Mononuclear cell (primary cell): ENCODE measurements around the gene COPA. TPM values are rescaled to one million over a fixed set of nuclear protein-coding genes. Genes with fewer than 3 reads are reported as not detected.

Source experiments
- H3K27me3 ChIP-seq: 2 replicates; pipeline ENCODE4 v1.6.0; 2011; ENCODE audit warnings: low read length, control low read depth; ENCODE audit not compliant: insufficient read depth
- H3K4me1 ChIP-seq: 2 replicates; pipeline ENCODE4 v1.5.1; 2011; ENCODE audit warnings: mild to moderate bottlenecking, low read length, control low read depth; ENCODE audit not compliant: insufficient read depth
- H3K4me3 ChIP-seq: 2 replicates; pipeline ENCODE4 v1.5.1; 2011; ENCODE audit warnings: mild to moderate bottlenecking, low read length, moderate library complexity
- H3K9me3 ChIP-seq: 2 replicates; pipeline ENCODE4 v1.5.1; 2011; ENCODE audit warnings: low read depth, mild to moderate bottlenecking, control low read depth, low read length
- total RNA-seq: library from RNA; depleted of rRNA; stranded (reverse); fragments of >200 nt; gene quantifications from one replicate; pipeline ENCODE4 v1.2.3, GENCODE V29; 2012

Gene COPA
- total RNA-seq, 1 donor = 89.4 TPM

GRCh38 chr1:160277987-160278386 is 65.1 kb downstream of the COPA start:
- Histone ChIP-seq H3K27me3 (no peaks in the 10 kb centered on the region), H3K9me3 (no peaks in the 10 kb centered on the region), H3K4me1 (no peaks in the 10 kb centered on the region), H3K4me3 (no peak overlapping the region)

GRCh38 chr1:160277330-160277729 is 65.7 kb downstream of the COPA start:
- Histone ChIP-seq H3K27me3 (no peaks in the 10 kb centered on the region), H3K4me3 (no peak overlapping the region), H3K9me3 (no peaks in the 10 kb centered on the region), H3K4me1 (no peaks in the 10 kb centered on the region)

DNA sequence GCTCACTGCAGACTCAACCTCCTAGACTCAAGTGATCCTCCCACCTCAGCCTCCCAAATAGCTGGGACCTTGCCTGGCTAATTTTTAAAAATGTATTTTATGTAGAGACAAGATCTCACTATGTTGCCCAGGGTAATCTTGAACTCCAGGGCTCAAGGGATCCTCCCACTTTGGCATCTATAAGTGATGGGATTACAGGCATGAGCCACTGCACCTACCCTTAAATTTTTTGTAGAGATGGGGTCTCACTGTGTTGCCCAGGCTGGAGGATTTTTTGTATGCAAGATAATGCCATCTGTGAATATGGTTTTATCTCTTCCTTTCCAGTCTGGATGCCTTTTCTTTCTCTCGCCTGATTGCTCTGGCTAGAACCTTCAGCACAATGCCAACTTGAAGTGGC is 72.0 kb downstream of the COPA start:
- Histone ChIP-seq H3K9me3 (no peaks in the 10 kb centered on the region), H3K4me1 (no peaks in the 10 kb centered on the region), H3K27me3 (no peaks in the 10 kb centered on the region), H3K4me3 (no peak overlapping the region)

- Histone ChIP-seq H3K27me3 (no peaks in the 10 kb centered on the region), H3K9me3 (no peaks in the 10 kb centered on the region), H3K4me3 (no peak overlapping the region), H3K4me1 (peaks cover 10% of the 10 kb centered on the region)
Measured at GRCh38 chr1:160267284-160267991, 75.6 kb downstream of the COPA start.

GRCh38 chr1:160264795-160265307 is 78.2 kb downstream of the COPA start:
- H3K4me1 ChIP-seq = peaks cover 25% of the 10 kb centered on the region
- no peaks in the 10 kb centered on the region for H3K27me3 ChIP-seq
- H3K9me3 ChIP-seq = no peaks in the 10 kb centered on the region
- no peak overlapping the region for H3K4me3 ChIP-seq

GRCh38 chr1:160261893-160262794 is 80.9 kb downstream of the COPA start, which contains the start of gene DCAF8:
TSS of gene DCAF8 (minus strand) at chr1:160262549. CDS start at chr1:160244008, 18,541 bp downstream.
- Histone ChIP-seq H3K9me3 (no peaks in the 10 kb centered on the region), H3K4me3 (peak within 1 kb of the TSS; percentile 99), H3K27me3 (no peaks in the 10 kb centered on the region), H3K4me1 (peaks cover 33% of the 10 kb centered on the region)

DNA sequence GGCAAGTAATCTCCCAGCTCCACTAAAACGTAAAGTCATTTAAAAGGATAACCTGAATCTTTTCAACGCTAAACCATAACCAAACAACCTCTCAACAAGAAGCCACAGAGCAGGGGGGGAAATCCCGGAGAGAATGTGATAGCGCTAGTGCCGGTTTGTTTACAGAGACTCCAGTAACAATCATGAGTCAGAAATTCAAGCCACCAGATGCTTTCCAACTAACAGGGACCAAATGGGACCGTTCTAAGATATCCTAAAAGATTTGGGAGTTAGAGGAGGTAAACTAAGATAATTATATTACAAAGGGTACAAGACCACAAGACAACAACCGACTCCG is 81.5 kb downstream of the COPA start:
- Histone ChIP-seq H3K9me3 (no peaks in the 10 kb centered on the region), H3K4me3 (peak overlapping the region; percentile 99), H3K27me3 (no peaks in the 10 kb centered on the region), H3K4me1 (peaks cover 33% of the 10 kb centered on the region)

DNA sequence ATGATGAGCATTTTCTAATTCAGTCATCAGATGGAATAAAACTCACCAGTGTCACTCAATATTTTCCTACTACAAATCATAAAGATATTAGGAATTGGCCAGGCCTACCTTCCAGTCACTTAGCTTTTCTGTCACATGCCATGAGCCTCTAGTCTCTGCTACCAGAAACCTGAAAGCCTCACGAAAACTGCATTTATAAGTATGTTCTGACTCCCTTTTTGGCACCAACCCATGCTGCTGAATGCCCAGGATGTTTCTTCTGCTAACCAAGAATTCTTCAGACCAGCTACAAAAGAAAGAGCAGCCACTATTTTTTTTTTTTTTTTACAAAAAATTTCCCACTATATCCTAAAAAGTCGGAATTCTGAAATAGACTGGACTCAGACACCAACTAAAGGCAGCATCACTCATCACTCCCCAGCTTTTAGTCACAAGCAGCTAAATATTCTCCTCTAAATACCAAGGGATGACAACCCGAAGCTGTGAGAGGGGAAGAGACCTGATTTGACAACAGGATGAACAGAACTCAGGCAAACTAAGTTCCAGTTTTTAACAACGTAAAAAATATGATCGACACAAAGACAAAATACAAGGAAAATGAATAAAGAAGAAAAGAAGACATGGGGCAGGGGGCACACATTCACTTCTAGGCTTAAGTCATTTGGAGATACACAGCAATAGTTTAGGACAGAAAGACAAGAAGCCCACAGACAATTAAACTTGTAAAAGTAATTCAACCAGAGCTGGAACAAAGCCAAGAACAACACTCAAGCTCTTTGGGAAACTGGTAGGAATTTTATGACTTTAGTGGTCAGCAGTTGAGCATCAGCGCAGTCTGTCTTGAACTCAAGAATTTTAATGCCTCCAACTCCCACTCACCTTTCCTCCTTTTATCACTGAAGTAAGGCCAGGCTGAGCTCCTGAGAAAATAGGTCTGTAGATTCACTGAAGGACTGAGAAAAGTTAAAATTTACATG is 82.4 kb downstream of the COPA start:
- Histone ChIP-seq H3K27me3 (no peaks in the 10 kb centered on the region), H3K4me3 (no peak overlapping the region), H3K9me3 (no peaks in the 10 kb centered on the region), H3K4me1 (peaks cover 33% of the 10 kb centered on the region)

DNA sequence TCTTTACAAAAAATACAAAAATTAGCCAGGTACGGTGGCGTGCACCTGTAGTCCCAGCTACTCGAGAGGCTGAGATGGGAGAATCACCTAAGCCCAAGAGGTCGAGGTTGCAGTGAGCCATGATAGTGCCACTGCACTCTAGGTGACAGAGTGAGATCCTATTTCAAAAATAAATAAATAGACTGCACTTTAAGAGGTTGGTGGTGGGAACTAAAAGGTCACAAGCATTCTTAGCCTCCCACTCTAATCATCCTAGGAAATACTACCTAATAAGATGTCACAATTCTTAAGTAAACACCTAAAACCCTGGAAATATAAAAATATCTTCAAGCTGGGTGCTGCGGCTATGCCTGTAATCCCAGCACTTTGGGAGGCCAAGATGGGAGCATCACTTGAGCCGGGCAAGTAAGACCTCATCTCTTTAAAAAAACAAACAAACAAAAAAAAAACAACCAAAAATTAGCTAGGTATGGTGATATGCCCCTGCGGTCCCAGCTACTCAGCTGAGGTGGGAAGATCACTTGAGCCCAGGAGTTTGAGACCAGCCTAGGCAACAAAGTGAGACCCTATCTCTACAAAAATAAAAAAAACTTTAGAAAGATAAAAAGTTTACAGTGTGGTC is 84.8 kb downstream of the COPA start:
- H3K27me3 ChIP-seq = no peaks in the 10 kb centered on the region
- H3K4me3 ChIP-seq = no peak overlapping the region
- H3K4me1 ChIP-seq = peaks cover 28% of the 10 kb centered on the region
- no peaks in the 10 kb centered on the region for H3K9me3 ChIP-seq

DNA sequence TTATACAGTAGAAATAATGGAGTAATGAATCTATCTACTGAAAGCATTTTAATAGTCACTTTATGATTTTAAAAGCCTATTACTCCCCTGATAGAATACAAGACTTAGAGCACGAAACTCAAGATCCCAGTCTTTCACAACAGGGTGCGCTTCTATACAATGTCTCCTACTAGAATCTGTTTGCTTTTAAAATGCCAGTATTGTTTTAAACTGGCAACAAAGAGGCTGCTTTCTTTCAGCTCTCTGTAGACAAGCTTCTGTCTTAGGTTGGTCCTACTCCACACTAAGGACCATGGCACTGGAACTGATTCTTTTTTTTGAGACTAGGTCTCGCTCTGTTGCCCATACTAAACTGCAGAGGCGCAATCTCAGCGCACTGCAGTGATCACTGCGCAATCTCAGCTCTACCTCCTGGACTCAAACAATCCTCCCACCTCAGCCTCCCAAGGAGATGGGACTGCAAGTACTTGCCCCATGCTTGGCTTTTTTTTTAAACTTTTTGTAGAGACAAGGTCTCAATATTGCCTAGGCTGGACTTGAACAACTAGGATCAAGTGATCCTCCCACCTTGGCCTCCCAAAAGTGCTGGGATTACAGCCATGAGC is 85.5 kb downstream of the COPA start:
- Histone ChIP-seq H3K4me3 (no peak overlapping the region), H3K4me1 (peaks cover 23% of the 10 kb centered on the region), H3K27me3 (no peaks in the 10 kb centered on the region), H3K9me3 (no peaks in the 10 kb centered on the region)

GRCh38 chr1:160256396-160257046 is 86.5 kb downstream of the COPA start:
- Histone ChIP-seq H3K9me3 (no peaks in the 10 kb centered on the region), H3K4me1 (peaks cover 21% of the 10 kb centered on the region), H3K27me3 (no peaks in the 10 kb centered on the region), H3K4me3 (no peak overlapping the region)

- no peaks in the 10 kb centered on the region for H3K9me3 ChIP-seq
- H3K4me3 ChIP-seq = no peak overlapping the region
- no peaks in the 10 kb centered on the region for H3K27me3 ChIP-seq
Measured at GRCh38 chr1:160255781-160256300, 87.2 kb downstream of the COPA start.

DNA sequence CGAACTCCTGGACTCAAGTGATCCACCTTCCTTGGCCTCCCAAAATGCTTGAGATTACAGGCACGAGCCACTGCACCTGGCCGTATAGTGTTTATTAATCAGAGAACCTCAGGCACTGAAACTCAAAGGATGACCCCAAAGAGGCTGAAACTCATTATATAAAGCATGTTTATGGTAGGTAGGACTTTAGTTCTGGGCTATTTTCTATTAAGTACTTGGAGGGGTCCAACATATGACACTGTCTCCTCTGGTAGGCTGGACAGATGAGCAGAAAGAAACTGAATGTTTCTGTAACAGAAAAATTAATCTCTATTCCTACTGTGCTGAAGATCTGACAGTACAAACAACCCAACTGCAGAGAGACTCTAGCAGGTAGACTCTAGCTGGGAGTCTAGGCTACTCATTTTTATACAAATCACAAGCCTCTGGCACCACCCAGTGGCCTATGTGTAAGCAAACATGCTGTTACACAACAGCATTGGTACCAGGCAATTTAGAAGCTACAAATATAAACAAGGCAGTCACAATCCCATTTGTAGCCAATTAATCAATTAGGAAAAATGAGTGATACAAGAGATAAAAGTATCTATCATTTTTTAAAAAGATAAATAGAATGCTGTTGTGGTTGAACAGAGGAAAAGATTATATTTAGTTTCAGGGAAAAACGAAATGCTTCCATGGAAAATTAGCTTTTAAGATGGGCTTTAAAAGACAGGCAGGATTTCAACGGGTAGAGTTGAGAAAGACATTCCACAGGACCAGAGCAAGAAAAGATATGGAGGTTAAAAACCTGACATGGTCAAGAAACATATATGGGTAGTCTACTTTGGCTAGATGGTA is 91.1 kb downstream of the COPA start:
- no peaks in the 10 kb centered on the region for H3K27me3 ChIP-seq
- no peaks in the 10 kb centered on the region for H3K4me1 ChIP-seq
- no peak overlapping the region for H3K4me3 ChIP-seq
- H3K9me3 ChIP-seq = no peaks in the 10 kb centered on the region

More at GRCh38 chr1:160255781-160256300, 87.2 kb downstream of the COPA start:
- H3K4me1 ChIP-seq = peaks cover 14% of the 10 kb centered on the region
